Measurements from ENCODE around the gene DAAM2. TPM values are rescaled to one million over a fixed set of nuclear protein-coding genes. Genes with fewer than 3 reads are reported as not detected.
A peak's percentile ranks its signal among the peaks of the same experiment; 100 is the strongest.

Gene DAAM2
- total and polyA plus RNA-seq, 4 donors = 1.9 to 17.0 (median 4.4) TPM

DNA sequence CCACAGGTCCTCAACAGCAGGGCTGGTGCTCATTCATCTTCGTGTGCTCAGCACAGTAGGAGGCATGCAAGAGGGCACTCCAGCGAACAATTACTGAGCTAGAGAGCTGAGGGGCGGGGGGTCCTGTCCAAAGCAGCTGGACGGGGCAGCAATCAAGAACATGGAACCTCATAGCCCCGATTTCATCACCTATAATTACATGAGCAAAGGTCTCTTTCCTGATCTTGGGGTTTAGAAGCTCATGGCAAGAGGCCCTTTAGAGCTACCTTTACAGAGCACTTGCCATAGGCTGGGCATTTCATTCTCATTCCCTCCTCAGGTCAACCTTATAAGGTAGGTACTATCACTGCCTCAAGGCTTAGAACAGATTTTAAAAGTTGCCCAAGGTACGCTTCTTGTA is 131.7 kb downstream of the DAAM2 start:
- TF ChIP-seq FOXA2 (IDR thresholded peaks at IDR 0.05) = no peak
- no peak for TF ChIP-seq HNF4A (conservative IDR thresholded peaks at IDR 0.05)
- no peak for TF ChIP-seq CTCF (IDR thresholded peaks at IDR 0.05; ENCODE audit: low read depth, low read length, missing input control)
- no peak for TF ChIP-seq GABPA (IDR thresholded peaks at IDR 0.05 in 1 of 2, conservative IDR thresholded peaks at IDR 0.05 in 1 of 2)
- TF ChIP-seq SP1 (IDR thresholded peaks at IDR 0.05) = no peak
- TF ChIP-seq, protein P1, sequence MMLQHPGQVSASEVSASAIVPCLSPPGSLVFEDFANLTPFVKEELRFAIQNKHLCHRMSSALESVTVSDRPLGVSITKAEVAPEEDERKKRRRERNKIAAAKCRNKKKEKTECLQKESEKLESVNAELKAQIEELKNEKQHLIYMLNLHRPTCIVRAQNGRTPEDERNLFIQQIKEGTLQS (IDR thresholded peaks at IDR 0.05) = no peak
- TF ChIP-seq EGR1 (IDR thresholded peaks at IDR 0.05; ENCODE audit: low read depth in 2 of 2) = no peak
- TF ChIP-seq FOXA1 (IDR thresholded peaks at IDR 0.05) = no peak
- no peak for TF ChIP-seq NR2F2 (IDR thresholded peaks at IDR 0.05)
- H3K36me3 ChIP-seq (ENCODE audit: control insufficient read depth in 4 of 4, insufficient read depth in 3 of 4, low read depth in 1 of 4, low read length in 3 of 4) = peaks cover 0 to 13% (median 7%) of the 10 kb centered on the region in 4 donors
- no peaks in the 10 kb centered on the region for H3K9me3 ChIP-seq (ENCODE audit: control insufficient read depth in 4 of 4, low read length in 3 of 4)
- WGBS = 43% methylated on average over 6 of the region's 6 CpGs
- H3K4me1 ChIP-seq (ENCODE audit: control insufficient read depth in 4 of 4, insufficient read depth in 4 of 4, low read length in 3 of 4) = peaks cover 17 to 60% (median 53%) of the 10 kb centered on the region in 4 donors
- H3K27me3 ChIP-seq (ENCODE audit: control insufficient read depth in 4 of 4, insufficient read depth in 4 of 4, low read length in 3 of 4) = no peaks in the 10 kb centered on the region
- DNase-seq (ENCODE audit: low spot score) = no peak
- H3K27ac ChIP-seq (ENCODE audit: low read depth in 1 of 2, low read length in 2 of 2) = peak overlapping the region; percentile 77 to 93
- no peak overlapping the region for H3K4me3 ChIP-seq (ENCODE audit: low read depth in 1 of 3, low read length in 3 of 3)
- H3K9ac ChIP-seq (ENCODE audit: low read depth in 1 of 2, low read length in 2 of 2) = peak overlapping the region in 1 of 2 donors; percentile 39

GRCh38 chr6:39924283-39924682 is 132.1 kb downstream of the DAAM2 start:
- Histone ChIP-seq H3K36me3 (ENCODE audit: control insufficient read depth in 4 of 4, insufficient read depth in 3 of 4, low read depth in 1 of 4, low read length in 3 of 4) (peaks cover 0 to 13% (median 7%) of the 10 kb centered on the region in 4 donors), H3K4me1 (ENCODE audit: control insufficient read depth in 4 of 4, insufficient read depth in 4 of 4, low read length in 3 of 4) (peaks cover 15 to 56% (median 50%) of the 10 kb centered on the region in 4 donors)
- WGBS = 37% methylated on average over 6 of the region's 6 CpGs

More at GRCh38 chr6:39924283-39924682, 132.1 kb downstream of the DAAM2 start:
- TF ChIP-seq FOXA2 (IDR thresholded peaks at IDR 0.05) = peak; percentile 74
- peak in 1 of 2 donors; percentile 47 for TF ChIP-seq GABPA (IDR thresholded peaks at IDR 0.05 in 1 of 2, conservative IDR thresholded peaks at IDR 0.05 in 1 of 2)
- TF ChIP-seq, protein P2, sequence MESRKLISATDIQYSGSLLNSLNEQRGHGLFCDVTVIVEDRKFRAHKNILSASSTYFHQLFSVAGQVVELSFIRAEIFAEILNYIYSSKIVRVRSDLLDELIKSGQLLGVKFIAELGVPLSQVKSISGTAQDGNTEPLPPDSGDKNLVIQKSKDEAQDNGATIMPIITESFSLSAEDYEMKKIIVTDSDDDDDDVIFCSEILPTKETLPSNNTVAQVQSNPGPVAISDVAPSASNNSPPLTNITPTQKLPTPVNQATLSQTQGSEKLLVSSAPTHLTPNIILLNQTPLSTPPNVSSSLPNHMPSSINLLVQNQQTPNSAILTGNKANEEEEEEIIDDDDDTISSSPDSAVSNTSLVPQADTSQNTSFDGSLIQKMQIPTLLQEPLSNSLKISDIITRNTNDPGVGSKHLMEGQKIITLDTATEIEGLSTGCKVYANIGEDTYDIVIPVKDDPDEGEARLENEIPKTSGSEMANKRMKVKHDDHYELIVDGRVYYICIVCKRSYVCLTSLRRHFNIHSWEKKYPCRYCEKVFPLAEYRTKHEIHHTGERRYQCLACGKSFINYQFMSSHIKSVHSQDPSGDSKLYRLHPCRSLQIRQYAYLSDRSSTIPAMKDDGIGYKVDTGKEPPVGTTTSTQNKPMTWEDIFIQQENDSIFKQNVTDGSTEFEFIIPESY (IDR thresholded peaks at IDR 0.05) = peak; percentile 56
- TF ChIP-seq RXRA (IDR thresholded peaks at IDR 0.05) = peak; percentile 83 to 91
- TF ChIP-seq, protein P1 (IDR thresholded peaks at IDR 0.05) = no peak
- TF ChIP-seq HNF4A (conservative IDR thresholded peaks at IDR 0.05) = peak; percentile 53 to 83
- TF ChIP-seq TAF1 (conservative IDR thresholded peaks at IDR 0.05) = no peak
- peak; percentile 47 for TF ChIP-seq YY1 (IDR thresholded peaks at IDR 0.05)
- TF ChIP-seq FOXA1 (IDR thresholded peaks at IDR 0.05) = peak; percentile 65
- TF ChIP-seq RAD21 (IDR thresholded peaks at IDR 0.05) = peak; percentile 16 to 45
- TF ChIP-seq, protein P3, sequence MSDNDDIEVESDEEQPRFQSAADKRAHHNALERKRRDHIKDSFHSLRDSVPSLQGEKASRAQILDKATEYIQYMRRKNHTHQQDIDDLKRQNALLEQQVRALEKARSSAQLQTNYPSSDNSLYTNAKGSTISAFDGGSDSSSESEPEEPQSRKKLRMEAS (IDR thresholded peaks at IDR 0.05) = peak; percentile 89
- no peak for TF ChIP-seq NR2F2 (IDR thresholded peaks at IDR 0.05)
- peak; percentile 49 to 59 for TF ChIP-seq JUND (IDR thresholded peaks at IDR 0.05)
- no peak for TF ChIP-seq CTCF (IDR thresholded peaks at IDR 0.05; ENCODE audit: low read depth, low read length, missing input control)
- no peak for TF ChIP-seq HNF4G (IDR thresholded peaks at IDR 0.05)
- TF ChIP-seq EGR1 (IDR thresholded peaks at IDR 0.05; ENCODE audit: low read depth in 2 of 2) = no peak
- TF ChIP-seq REST (IDR thresholded peaks at IDR 0.05) = peak; percentile 63
- peak; percentile 85 for TF ChIP-seq SP1 (IDR thresholded peaks at IDR 0.05)
- H3K4me3 ChIP-seq (ENCODE audit: low read depth in 1 of 3, low read length in 3 of 3) = no peak overlapping the region
- H3K9me3 ChIP-seq (ENCODE audit: control insufficient read depth in 4 of 4, low read length in 3 of 4) = no peaks in the 10 kb centered on the region
- no peak for DNase-seq (ENCODE audit: low spot score)
- peak overlapping the region; percentile 77 to 93 for H3K27ac ChIP-seq (ENCODE audit: low read depth in 1 of 2, low read length in 2 of 2)
- H3K9ac ChIP-seq (ENCODE audit: low read depth in 1 of 2, low read length in 2 of 2) = peak overlapping the region in 1 of 2 donors; percentile 39
- no peaks in the 10 kb centered on the region for H3K27me3 ChIP-seq (ENCODE audit: control insufficient read depth in 4 of 4, insufficient read depth in 4 of 4, low read length in 3 of 4)

Measured in liver (tissue), 9 donors.